ENCODE measurements around the gene C12orf75. TPM values are rescaled to one million over a fixed set of nuclear protein-coding genes. Genes with fewer than 3 reads are reported as not detected.

C12orf75 gene
- total and polyA plus RNA-seq, 2 of the 13 experiments (the other 11 are each of a cell fraction or from before 2014, with no cell fraction given): 16.1 to 19.8 TPM

DNA sequence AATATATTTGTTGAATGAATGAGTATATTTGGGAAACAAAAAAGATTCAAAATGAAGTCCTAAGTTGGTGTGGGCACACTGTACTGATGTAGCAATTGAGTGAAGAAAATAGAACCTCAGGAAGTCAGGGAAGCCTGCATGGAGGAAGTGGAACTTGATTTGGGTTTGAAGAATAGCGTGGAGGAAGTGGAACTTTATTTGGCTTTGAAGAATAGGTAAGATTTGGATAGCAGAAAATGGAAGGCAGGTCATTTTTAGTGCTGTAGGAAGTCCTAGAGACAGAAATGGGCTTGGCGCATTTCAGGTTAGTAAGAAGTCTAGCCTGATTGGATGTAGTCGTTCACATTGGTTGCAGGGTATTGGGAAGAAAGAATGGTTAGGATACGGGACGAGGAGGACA lies 5.4 kb downstream of the C12orf75 start:
- Histone ChIP-seq H2AFZ (ENCODE audit: low read length) (no peak overlapping the region), H4K20me1 (ENCODE audit: insufficient read depth, low read length) (no peaks in the 10 kb centered on the region), H3K9ac (ENCODE audit: insufficient read depth, low read depth, low read length) (no peak overlapping the region), H3K9me3 (ENCODE audit: low read length) (peaks cover 6% of the 10 kb centered on the region), H3K4me3 (replicated peaks in 1 of 3; ENCODE audit: insufficient read depth in 1 of 3, low read depth in 2 of 3, low read length in 3 of 3) (no peak overlapping the region), H3K27ac (ENCODE audit: extremely low read length, insufficient read depth, low read length) (no peak overlapping the region), H3K79me2 (ENCODE audit: insufficient read depth, low read length) (no peaks in the 10 kb centered on the region), H3K4me2 (ENCODE audit: low read depth, low read length) (no peak overlapping the region), H3K4me1 (ENCODE audit: insufficient read depth, low read length) (peaks cover 24% of the 10 kb centered on the region), H3K36me3 (replicated peaks in 1 of 2; ENCODE audit: control insufficient read depth in 1 of 2, insufficient read depth in 2 of 2, low read length in 2 of 2) (no peaks in the 10 kb centered on the region), H3K27me3 (ENCODE audit: control insufficient read depth in 1 of 2, insufficient read depth in 2 of 2, low read length in 2 of 2) (no peaks in the 10 kb centered on the region)
- no TSS peak for BruUV-seq (replicated peaks)
- no peak for ATAC-seq
- in situ Hi-C loops (cut with HindIII; ENCODE audit: extremely low pct_ligation_motif_present, low pct_unique_long_range_greater_than_20kb) (no loop called here), intact Hi-C loops (cut with micrococcal nuclease; ENCODE audit: unreplicated experiment) (no loop called here)
- 91% methylated on average over 5 of the region's 5 CpGs for WGBS (ENCODE audit: low lambda C conversion rate)
- ChIA-PET CTCF (ENCODE audit: low intra/inter-chr PET ratio, low total read pairs) (no interaction called here), POLR2A (no interaction called here)
- TF ChIP-seq ZFYVE20 (CRISPR knock-in tag; IDR thresholded peaks at IDR 0.05; ENCODE audit: borderline replicate concordance, low read depth) (no peak), RFX1 (IDR thresholded peaks at IDR 0.05) (no peak), EP300 (IDR thresholded peaks at IDR 0.05; ENCODE audit: low read depth in 2 of 2, low read length in 2 of 2) (no peak), EP300 (CRISPR knock-in tag; IDR thresholded peaks at IDR 0.05; ENCODE audit: borderline replicate concordance) (no peak), ZNF235 (CRISPR knock-in tag; IDR thresholded peaks at IDR 0.05; ENCODE audit: borderline replicate concordance) (no peak), ADNP (CRISPR knock-in tag; IDR thresholded peaks at IDR 0.05) (no peak), MTF1 (CRISPR knock-in tag; IDR thresholded peaks at IDR 0.05) (no peak), ISL2 (CRISPR knock-in tag; IDR thresholded peaks at IDR 0.05) (no peak), PITX1 (CRISPR knock-in tag; IDR thresholded peaks at IDR 0.05) (no peak), ZNF703 (CRISPR knock-in tag; IDR thresholded peaks at IDR 0.05; ENCODE audit: borderline replicate concordance) (no peak), ATF7-NPFF (CRISPR knock-in tag; IDR thresholded peaks at IDR 0.05; ENCODE audit: low read depth) (no peak), DNMT3B (CRISPR knock-in tag; conservative IDR thresholded peaks at IDR 0.05) (no peak), RFXAP (CRISPR knock-in tag; IDR thresholded peaks at IDR 0.05; ENCODE audit: borderline replicate concordance) (no peak)
- TF ChIP-seq, protein P1, sequence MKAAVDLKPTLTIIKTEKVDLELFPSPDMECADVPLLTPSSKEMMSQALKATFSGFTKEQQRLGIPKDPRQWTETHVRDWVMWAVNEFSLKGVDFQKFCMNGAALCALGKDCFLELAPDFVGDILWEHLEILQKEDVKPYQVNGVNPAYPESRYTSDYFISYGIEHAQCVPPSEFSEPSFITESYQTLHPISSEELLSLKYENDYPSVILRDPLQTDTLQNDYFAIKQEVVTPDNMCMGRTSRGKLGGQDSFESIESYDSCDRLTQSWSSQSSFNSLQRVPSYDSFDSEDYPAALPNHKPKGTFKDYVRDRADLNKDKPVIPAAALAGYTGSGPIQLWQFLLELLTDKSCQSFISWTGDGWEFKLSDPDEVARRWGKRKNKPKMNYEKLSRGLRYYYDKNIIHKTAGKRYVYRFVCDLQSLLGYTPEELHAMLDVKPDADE (CRISPR knock-in tag; IDR thresholded peaks at IDR 0.05): no peak
- TF ChIP-seq, protein P2, sequence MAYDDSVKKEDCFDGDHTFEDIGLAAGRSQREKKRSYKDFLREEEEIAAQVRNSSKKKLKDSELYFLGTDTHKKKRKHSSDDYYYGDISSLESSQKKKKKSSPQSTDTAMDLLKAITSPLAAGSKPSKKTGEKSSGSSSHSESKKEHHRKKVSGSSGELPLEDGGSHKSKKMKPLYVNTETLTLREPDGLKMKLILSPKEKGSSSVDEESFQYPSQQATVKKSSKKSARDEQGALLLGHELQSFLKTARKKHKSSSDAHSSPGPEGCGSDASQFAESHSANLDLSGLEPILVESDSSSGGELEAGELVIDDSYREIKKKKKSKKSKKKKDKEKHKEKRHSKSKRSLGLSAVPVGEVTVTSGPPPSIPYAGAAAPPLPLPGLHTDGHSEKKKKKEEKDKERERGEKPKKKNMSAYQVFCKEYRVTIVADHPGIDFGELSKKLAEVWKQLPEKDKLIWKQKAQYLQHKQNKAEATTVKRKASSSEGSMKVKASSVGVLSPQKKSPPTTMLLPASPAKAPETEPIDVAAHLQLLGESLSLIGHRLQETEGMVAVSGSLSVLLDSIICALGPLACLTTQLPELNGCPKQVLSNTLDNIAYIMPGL (CRISPR knock-in tag; IDR thresholded peaks at IDR 0.05; ENCODE audit: borderline replicate concordance in 1 of 2, low read depth in 1 of 2): no peak
- TF ChIP-seq, protein P3, sequence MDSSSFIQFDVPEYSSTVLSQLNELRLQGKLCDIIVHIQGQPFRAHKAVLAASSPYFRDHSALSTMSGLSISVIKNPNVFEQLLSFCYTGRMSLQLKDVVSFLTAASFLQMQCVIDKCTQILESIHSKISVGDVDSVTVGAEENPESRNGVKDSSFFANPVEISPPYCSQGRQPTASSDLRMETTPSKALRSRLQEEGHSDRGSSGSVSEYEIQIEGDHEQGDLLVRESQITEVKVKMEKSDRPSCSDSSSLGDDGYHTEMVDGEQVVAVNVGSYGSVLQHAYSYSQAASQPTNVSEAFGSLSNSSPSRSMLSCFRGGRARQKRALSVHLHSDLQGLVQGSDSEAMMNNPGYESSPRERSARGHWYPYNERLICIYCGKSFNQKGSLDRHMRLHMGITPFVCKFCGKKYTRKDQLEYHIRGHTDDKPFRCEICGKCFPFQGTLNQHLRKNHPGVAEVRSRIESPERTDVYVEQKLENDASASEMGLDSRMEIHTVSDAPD (CRISPR knock-in tag; IDR thresholded peaks at IDR 0.05): no peak
- TF ChIP-seq, protein P4, sequence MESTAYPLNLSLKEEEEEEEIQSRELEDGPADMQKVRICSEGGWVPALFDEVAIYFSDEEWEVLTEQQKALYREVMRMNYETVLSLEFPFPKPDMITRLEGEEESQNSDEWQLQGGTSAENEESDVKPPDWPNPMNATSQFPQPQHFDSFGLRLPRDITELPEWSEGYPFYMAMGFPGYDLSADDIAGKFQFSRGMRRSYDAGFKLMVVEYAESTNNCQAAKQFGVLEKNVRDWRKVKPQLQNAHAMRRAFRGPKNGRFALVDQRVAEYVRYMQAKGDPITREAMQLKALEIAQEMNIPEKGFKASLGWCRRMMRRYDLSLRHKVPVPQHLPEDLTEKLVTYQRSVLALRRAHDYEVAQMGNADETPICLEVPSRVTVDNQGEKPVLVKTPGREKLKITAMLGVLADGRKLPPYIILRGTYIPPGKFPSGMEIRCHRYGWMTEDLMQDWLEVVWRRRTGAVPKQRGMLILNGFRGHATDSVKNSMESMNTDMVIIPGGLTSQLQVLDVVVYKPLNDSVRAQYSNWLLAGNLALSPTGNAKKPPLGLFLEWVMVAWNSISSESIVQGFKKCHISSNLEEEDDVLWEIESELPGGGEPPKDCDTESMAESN (CRISPR knock-in tag; conservative IDR thresholded peaks at IDR 0.05): no peak
- TF ChIP-seq, protein P5, sequence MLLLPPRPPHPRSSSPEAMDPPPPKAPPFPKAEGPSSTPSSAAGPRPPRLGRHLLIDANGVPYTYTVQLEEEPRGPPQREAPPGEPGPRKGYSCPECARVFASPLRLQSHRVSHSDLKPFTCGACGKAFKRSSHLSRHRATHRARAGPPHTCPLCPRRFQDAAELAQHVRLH (CRISPR knock-in tag; IDR thresholded peaks at IDR 0.05; ENCODE audit: borderline replicate concordance, low read depth): no peak
- no peak for FAIRE-seq
- no peak for DNase-seq (ENCODE audit: low spot score)

Data from HepG2 (cell line).